ENCODE measurements around the gene CHD1L. TPM values are rescaled to one million over a fixed set of nuclear protein-coding genes. Genes with fewer than 3 reads are reported as not detected.
A peak's percentile ranks its signal among the peaks of the same experiment; 100 is the strongest.

The CHD1L gene
- total RNA-seq, 6 experiments from 2014 or later = 21.7 to 34.3 (median 28.8) TPM

DNA sequence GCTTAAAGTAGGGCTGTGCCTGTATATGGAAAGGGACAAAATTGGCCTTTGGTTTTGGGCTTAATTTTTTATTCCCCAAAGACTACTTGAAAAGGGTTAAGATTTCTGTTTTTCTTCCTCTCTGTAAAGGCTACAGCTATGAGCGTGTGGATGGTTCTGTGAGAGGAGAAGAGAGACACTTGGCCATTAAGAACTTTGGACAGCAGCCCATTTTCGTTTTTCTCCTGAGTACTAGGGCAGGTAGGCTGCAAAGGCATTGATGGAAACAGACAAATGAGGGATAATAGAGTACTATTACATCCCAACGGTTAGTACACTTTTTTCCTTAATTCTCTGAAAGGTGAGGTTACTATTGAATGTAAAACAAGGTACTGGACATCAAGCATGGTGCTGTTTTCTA, 29.6 kb downstream of the CHD1L start:
- ATAC-seq = no peak
- no peak overlapping the region for H3K27ac ChIP-seq
- intact Hi-C loops (cut with DNase I) = no loop called here
- H3K36me3 ChIP-seq = peaks cover 0 to 34% (median 19%) of the 10 kb centered on the region in 4 donors
- H3K4me3 ChIP-seq = no peak overlapping the region
- WGBS (ENCODE audit: insufficient coverage, low coverage, low lambda C conversion rate, missing lambda C conversion rate) = 51% methylated on average over 3 of the region's 3 CpGs
- DNase-seq = no peak
- H3K4me1 ChIP-seq = peaks cover 0 to 6% (median 3%) of the 10 kb centered on the region in 4 donors
- TF ChIP-seq, protein P1, sequence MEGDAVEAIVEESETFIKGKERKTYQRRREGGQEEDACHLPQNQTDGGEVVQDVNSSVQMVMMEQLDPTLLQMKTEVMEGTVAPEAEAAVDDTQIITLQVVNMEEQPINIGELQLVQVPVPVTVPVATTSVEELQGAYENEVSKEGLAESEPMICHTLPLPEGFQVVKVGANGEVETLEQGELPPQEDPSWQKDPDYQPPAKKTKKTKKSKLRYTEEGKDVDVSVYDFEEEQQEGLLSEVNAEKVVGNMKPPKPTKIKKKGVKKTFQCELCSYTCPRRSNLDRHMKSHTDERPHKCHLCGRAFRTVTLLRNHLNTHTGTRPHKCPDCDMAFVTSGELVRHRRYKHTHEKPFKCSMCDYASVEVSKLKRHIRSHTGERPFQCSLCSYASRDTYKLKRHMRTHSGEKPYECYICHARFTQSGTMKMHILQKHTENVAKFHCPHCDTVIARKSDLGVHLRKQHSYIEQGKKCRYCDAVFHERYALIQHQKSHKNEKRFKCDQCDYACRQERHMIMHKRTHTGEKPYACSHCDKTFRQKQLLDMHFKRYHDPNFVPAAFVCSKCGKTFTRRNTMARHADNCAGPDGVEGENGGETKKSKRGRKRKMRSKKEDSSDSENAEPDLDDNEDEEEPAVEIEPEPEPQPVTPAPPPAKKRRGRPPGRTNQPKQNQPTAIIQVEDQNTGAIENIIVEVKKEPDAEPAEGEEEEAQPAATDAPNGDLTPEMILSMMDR (IDR thresholded peaks at IDR 0.05) = no peak
- TF ChIP-seq POLR2A (IDR thresholded peaks at IDR 0.05) = no peak
- H3K27me3 ChIP-seq = no peaks in the 10 kb centered on the region
- no peaks in the 10 kb centered on the region for H3K9me3 ChIP-seq

DNA sequence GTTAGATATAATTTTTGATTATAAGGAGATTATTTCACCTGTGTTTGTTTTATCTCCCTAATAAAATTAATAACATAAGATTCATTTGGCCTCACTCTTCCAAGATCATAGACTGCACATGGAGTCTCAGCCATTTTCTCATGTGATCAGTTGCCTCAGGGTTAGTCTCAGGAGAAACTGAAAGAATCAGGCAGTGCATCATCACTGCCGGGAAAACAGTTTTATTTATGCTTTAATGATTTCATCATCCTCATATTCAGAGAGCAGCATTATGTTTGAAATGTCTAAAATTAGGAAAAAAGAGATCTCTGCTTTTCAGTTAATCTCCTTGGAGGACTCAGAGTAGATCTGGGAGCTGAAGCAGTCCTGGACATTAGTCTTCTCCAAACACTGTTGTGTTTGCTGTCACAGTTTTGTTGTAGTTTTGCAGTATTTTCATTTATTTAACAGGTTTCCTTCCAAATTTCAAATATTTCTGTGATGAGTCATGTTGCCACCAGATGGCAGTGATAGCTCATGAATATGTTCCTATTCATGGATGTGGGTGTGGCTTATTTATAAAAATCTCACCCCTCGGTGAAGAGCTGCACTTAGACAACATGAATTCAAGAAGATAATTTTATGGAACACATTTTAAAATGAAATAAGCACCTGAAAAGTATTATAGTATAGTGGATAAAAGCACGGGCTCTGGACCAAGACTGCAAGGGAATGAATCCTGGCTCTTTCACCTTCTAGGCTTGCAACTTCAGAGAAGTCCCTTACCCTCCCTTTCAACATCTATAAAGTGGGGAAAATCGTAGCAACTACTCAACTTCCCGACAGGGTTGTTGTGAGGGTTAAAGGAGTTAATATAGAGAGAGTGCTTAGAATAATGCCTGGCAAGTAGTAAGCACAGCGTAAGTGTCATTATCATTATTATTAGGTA, 31.2 kb downstream of the CHD1L start:
- Histone ChIP-seq H3K27me3 (no peaks in the 10 kb centered on the region), H3K4me3 (no peak overlapping the region), H3K36me3 (peaks cover 0 to 24% (median 16%) of the 10 kb centered on the region in 4 donors), H3K4me1 (peaks cover 0 to 6% (median 3%) of the 10 kb centered on the region in 4 donors), H3K9me3 (no peaks in the 10 kb centered on the region), H3K27ac (peak overlapping the region in 2 of 3 donors; percentile 5 to 16)
- WGBS (ENCODE audit: insufficient coverage, low coverage, low lambda C conversion rate, missing lambda C conversion rate) = 45% methylated on average over 6 of the region's 6 CpGs
- peak; percentile 72 to 89 (median 77) for ATAC-seq
- intact Hi-C loops (cut with DNase I) = no loop called here
- DNase-seq = no peak
- no peak for TF ChIP-seq POLR2A (IDR thresholded peaks at IDR 0.05)
- TF ChIP-seq, protein P1 (IDR thresholded peaks at IDR 0.05) = peak; percentile 52 to 70 (median 65)

DNA sequence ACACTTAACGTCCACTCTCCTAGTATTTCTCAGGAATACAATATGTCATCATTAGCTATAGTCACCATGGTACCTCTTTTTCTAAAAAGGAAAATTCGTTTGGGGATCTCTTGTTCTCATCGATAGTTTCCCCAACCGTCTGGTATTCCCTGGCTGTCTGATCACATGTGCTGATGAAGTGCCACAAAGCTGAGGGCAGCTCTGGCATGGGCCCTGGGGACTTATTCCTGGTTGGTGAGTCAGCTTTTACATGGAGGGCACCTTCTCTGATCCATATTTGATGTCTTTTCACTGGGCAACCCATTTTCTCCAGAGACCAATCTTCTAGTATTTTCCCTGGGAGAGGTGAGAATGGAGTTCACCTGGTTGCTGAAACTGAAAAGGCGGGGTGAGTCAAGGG, 39.5 kb downstream of the CHD1L start:
- WGBS (ENCODE audit: insufficient coverage, low coverage, low lambda C conversion rate, missing lambda C conversion rate) = 94% methylated on average over 5 of the region's 5 CpGs
- intact Hi-C loops (cut with DNase I) = no loop called here
- no peak for TF ChIP-seq POLR2A (IDR thresholded peaks at IDR 0.05)
- TF ChIP-seq, protein P1 (IDR thresholded peaks at IDR 0.05) = no peak
- no peaks in the 10 kb centered on the region for H3K27me3 ChIP-seq
- no peak overlapping the region for H3K4me3 ChIP-seq
- ATAC-seq (no peak), DNase-seq (no peak)
- no peaks in the 10 kb centered on the region for H3K9me3 ChIP-seq
- H3K27ac ChIP-seq = no peak overlapping the region
- peaks cover 0 to 5% (median 0%) of the 10 kb centered on the region in 4 donors for H3K4me1 ChIP-seq
- H3K36me3 ChIP-seq = peaks cover 0 to 27% (median 18%) of the 10 kb centered on the region in 4 donors

DNA sequence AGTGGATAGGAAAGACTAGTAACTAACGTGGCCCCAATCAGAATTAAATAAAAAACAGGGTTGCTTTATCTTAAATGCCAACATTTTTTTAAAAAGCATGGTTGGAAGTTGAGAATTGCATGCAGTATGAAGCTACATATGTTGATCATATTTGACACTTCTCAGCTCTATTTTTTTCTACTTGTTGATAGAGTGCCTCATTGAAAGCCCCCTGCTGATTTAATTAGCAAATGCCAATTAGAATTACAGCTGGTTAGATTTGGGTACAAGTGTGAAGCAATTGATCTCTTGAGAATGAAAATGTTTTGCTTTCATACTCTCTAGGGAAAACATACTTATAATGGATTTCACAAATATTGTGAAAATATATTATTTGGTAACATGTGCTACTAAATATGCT, 40.5 kb downstream of the CHD1L start:
- Histone ChIP-seq H3K9me3 (no peaks in the 10 kb centered on the region), H3K27me3 (no peaks in the 10 kb centered on the region), H3K4me3 (no peak overlapping the region), H3K4me1 (peaks cover 0 to 14% (median 3%) of the 10 kb centered on the region in 4 donors), H3K27ac (no peak overlapping the region), H3K36me3 (peaks cover 0 to 24% (median 19%) of the 10 kb centered on the region in 4 donors)
- TF ChIP-seq, protein P1 (IDR thresholded peaks at IDR 0.05) = no peak
- no peak for TF ChIP-seq POLR2A (IDR thresholded peaks at IDR 0.05)
- no peak for ATAC-seq
- intact Hi-C loops (cut with DNase I) = no loop called here
- 100% methylated on average over 1 of the region's 1 CpG for WGBS (ENCODE audit: insufficient coverage, low coverage, low lambda C conversion rate, missing lambda C conversion rate)
- no peak for DNase-seq
